IPS-20b (cell line): ENCODE measurements around the gene CCDC97.

Source experiments
- H3K27ac ChIP-seq: one replicate; pipeline ENCODE4 v1.5.1; 2013; ENCODE audit warnings: low read length
- H3K27me3 ChIP-seq: 2 replicates; pipeline ENCODE4 v1.6.1; 2013; ENCODE audit warnings: mild to moderate bottlenecking, low read length, inconsistent platforms; ENCODE audit not compliant: insufficient read depth
- H3K36me3 ChIP-seq: 2 replicates; pipeline ENCODE4 v1.6.1; 2013; ENCODE audit warnings: low read depth, mild to moderate bottlenecking, inconsistent platforms, low read length, moderate library complexity; ENCODE audit not compliant: insufficient read depth
- H3K4me1 ChIP-seq: 2 replicates; pipeline ENCODE4 v1.6.1; 2013; ENCODE audit warnings: mild to moderate bottlenecking, control low read depth, inconsistent platforms, low read length, moderate library complexity; ENCODE audit not compliant: insufficient read depth
- H3K4me3 ChIP-seq: 2 replicates; pipeline ENCODE4 v1.5.1; 2013; ENCODE audit warnings: mild to moderate bottlenecking, low read length, inconsistent platforms
- H3K9ac ChIP-seq: 2 replicates; pipeline ENCODE4 v1.6.1; 2013; ENCODE audit warnings: low read depth, mild to moderate bottlenecking, inconsistent platforms, low read length, moderate library complexity
- H3K9me3 ChIP-seq: 2 replicates; pipeline ENCODE4 v1.6.1; 2013; ENCODE audit warnings: mild to moderate bottlenecking, low read depth, low read length, inconsistent platforms; ENCODE audit not compliant: insufficient read depth

Gene CCDC97

GRCh38 chr19:41324231-41324702 lies 14.3 kb downstream of the CCDC97 start:
- H3K27ac ChIP-seq, result no peak overlapping the region
- H3K4me1 ChIP-seq, result peaks cover 35% of the 10 kb centered on the region
- H3K27me3 ChIP-seq, result peaks cover 11% of the 10 kb centered on the region; the same call in 1 of the 2 replicates
- H3K4me3 ChIP-seq, result peak overlapping the region; percentile 69
- H3K9ac ChIP-seq, result peak overlapping the region; percentile 42; the same call in 1 of the 2 replicates
- H3K9me3 ChIP-seq, result no peaks in the 10 kb centered on the region
- peaks cover 8% of the 10 kb centered on the region; the same call in 1 of the 2 replicates for H3K36me3 ChIP-seq

GRCh38 chr19:41324921-41325639 lies 15.1 kb downstream of the CCDC97 start:
- Histone ChIP-seq H3K27me3 (peaks cover 11% of the 10 kb centered on the region; the same call in 1 of the 2 replicates), H3K4me3 (peak overlapping the region; percentile 69), H3K9ac (peak overlapping the region; percentile 42; the same call in 1 of the 2 replicates), H3K36me3 (peaks cover 7% of the 10 kb centered on the region; the same call in 1 of the 2 replicates), H3K4me1 (peaks cover 35% of the 10 kb centered on the region), H3K27ac (no peak overlapping the region), H3K9me3 (no peaks in the 10 kb centered on the region)

- Histone ChIP-seq H3K9ac (peak overlapping the region; percentile 59; the same call in 1 of the 2 replicates), H3K4me1 (peaks cover 35% of the 10 kb centered on the region), H3K9me3 (no peaks in the 10 kb centered on the region), H3K27ac (no peak overlapping the region), H3K4me3 (peak overlapping the region; percentile 69; the same call in 1 of the 2 replicates), H3K27me3 (peaks cover 11% of the 10 kb centered on the region; the same call in 1 of the 2 replicates), H3K36me3 (peaks cover 2% of the 10 kb centered on the region; the same call in 1 of the 2 replicates)
These were observed 15.6 kb downstream of the CCDC97 start for GRCh38 chr19:41325640-41325946.

- Histone ChIP-seq H3K27me3 (peaks cover 11% of the 10 kb centered on the region; the same call in 1 of the 2 replicates), H3K36me3 (no peaks in the 10 kb centered on the region), H3K9ac (peak overlapping the region; percentile 59; the same call in 1 of the 2 replicates), H3K4me3 (peak overlapping the region; percentile 69; the same call in 1 of the 2 replicates), H3K4me1 (peaks cover 34% of the 10 kb centered on the region), H3K27ac (no peak overlapping the region), H3K9me3 (no peaks in the 10 kb centered on the region)
These were observed 16.2 kb downstream of the CCDC97 start for GRCh38 chr19:41325947-41326706.

- Histone ChIP-seq H3K9ac (peak overlapping the region; percentile 66; the same call in 1 of the 2 replicates), H3K4me3 (peak overlapping the region; percentile 65; the same call in 1 of the 2 replicates), H3K9me3 (no peaks in the 10 kb centered on the region), H3K4me1 (peaks cover 32% of the 10 kb centered on the region), H3K36me3 (no peaks in the 10 kb centered on the region), H3K27me3 (peaks cover 20% of the 10 kb centered on the region; the same call in 1 of the 2 replicates), H3K27ac (no peak overlapping the region)
These were observed 17.2 kb downstream of the CCDC97 start for GRCh38 chr19:41327076-41327575.

GRCh38 chr19:41327576-41328156 lies 17.7 kb downstream of the CCDC97 start:
- Histone ChIP-seq H3K27ac (no peak overlapping the region), H3K4me1 (peaks cover 29% of the 10 kb centered on the region), H3K9me3 (no peaks in the 10 kb centered on the region), H3K27me3 (peaks cover 25% of the 10 kb centered on the region; the same call in 1 of the 2 replicates), H3K4me3 (peak overlapping the region; percentile 65; the same call in 1 of the 2 replicates), H3K36me3 (no peaks in the 10 kb centered on the region), H3K9ac (peak overlapping the region; percentile 66; the same call in 1 of the 2 replicates)

- no peaks in the 10 kb centered on the region for H3K36me3 ChIP-seq
- H3K27me3 ChIP-seq, result peaks cover 25% of the 10 kb centered on the region; the same call in 1 of the 2 replicates
- no peaks in the 10 kb centered on the region for H3K9me3 ChIP-seq
- H3K4me1 ChIP-seq, result peaks cover 22% of the 10 kb centered on the region
- no peak overlapping the region for H3K4me3 ChIP-seq
- no peak overlapping the region for H3K27ac ChIP-seq
- no peak overlapping the region for H3K9ac ChIP-seq
These were observed 18.3 kb downstream of the CCDC97 start for GRCh38 chr19:41328157-41328841.

- H3K27ac ChIP-seq, result no peak overlapping the region
- no peak overlapping the region for H3K9ac ChIP-seq
- peaks cover 25% of the 10 kb centered on the region; the same call in 1 of the 2 replicates for H3K27me3 ChIP-seq
- no peaks in the 10 kb centered on the region for H3K9me3 ChIP-seq
- peaks cover 22% of the 10 kb centered on the region for H3K4me1 ChIP-seq
- H3K4me3 ChIP-seq, result no peak overlapping the region
- H3K36me3 ChIP-seq, result no peaks in the 10 kb centered on the region
These were observed 18.9 kb downstream of the CCDC97 start for GRCh38 chr19:41328842-41329225.

GRCh38 chr19:41330481-41330880 lies 20.5 kb downstream of the CCDC97 start:
- Histone ChIP-seq H3K4me1 (peaks cover 12% of the 10 kb centered on the region), H3K9ac (no peak overlapping the region), H3K9me3 (no peaks in the 10 kb centered on the region), H3K27ac (no peak overlapping the region), H3K4me3 (peak overlapping the region; percentile 13; the same call in 1 of the 2 replicates), H3K27me3 (peaks cover 25% of the 10 kb centered on the region; the same call in 1 of the 2 replicates), H3K36me3 (no peaks in the 10 kb centered on the region)

- H3K27me3 ChIP-seq, result peaks cover 23% of the 10 kb centered on the region; the same call in 1 of the 2 replicates
- peak overlapping the region; percentile 57; the same call in 1 of the 2 replicates for H3K4me3 ChIP-seq
- no peaks in the 10 kb centered on the region for H3K36me3 ChIP-seq
- no peaks in the 10 kb centered on the region for H3K9me3 ChIP-seq
- H3K27ac ChIP-seq, result no peak overlapping the region
- H3K9ac ChIP-seq, result no peak overlapping the region
- peaks cover 10% of the 10 kb centered on the region for H3K4me1 ChIP-seq
These were observed 21.1 kb downstream of the CCDC97 start for GRCh38 chr19:41330946-41331678.
